ENCODE results near the gene LRRC52. TPM values are rescaled to one million over a fixed set of nuclear protein-coding genes. Genes with fewer than 3 reads are reported as not detected.

LRRC52 gene
- total RNA-seq, 3 donors from 2014 or later, result not detected

- Mint-ChIP-seq H3K4me1 (ENCODE audit: low read depth) (no peaks in the 10 kb centered on the region), H3K4me3 (no peak overlapping the region), H3K27me3 (ENCODE audit: low read depth) (peaks cover 43% of the 10 kb centered on the region), H3K36me3 (ENCODE audit: insufficient read depth) (no peaks in the 10 kb centered on the region), H3K9me3 (peaks cover 12% of the 10 kb centered on the region)
- DNase-seq, result no peak
- ATAC-seq, result no peak
Measured at GRCh38 chr1:165525708-165526107, 18.1 kb upstream of the LRRC52 start.

GRCh38 chr1:165527251-165528007, 16.4 kb upstream of the LRRC52 start:
- Mint-ChIP-seq H3K4me3 (no peak overlapping the region), H3K9me3 (peaks cover 2% of the 10 kb centered on the region), H3K36me3 (ENCODE audit: insufficient read depth) (no peaks in the 10 kb centered on the region), H3K27me3 (ENCODE audit: low read depth) (peaks cover 39% of the 10 kb centered on the region), H3K4me1 (ENCODE audit: low read depth) (no peaks in the 10 kb centered on the region)
- no peak for ATAC-seq
- DNase-seq, result no peak

GRCh38 chr1:165531021-165531420, 12.8 kb upstream of the LRRC52 start:
- no peaks in the 10 kb centered on the region for H3K4me1 Mint-ChIP-seq (ENCODE audit: low read depth)
- no peak overlapping the region for H3K4me3 Mint-ChIP-seq
- no peaks in the 10 kb centered on the region for H3K36me3 Mint-ChIP-seq (ENCODE audit: insufficient read depth)
- DNase-seq (no peak), ATAC-seq (no peak)
- H3K27me3 Mint-ChIP-seq (ENCODE audit: low read depth), result peaks cover 31% of the 10 kb centered on the region
- no peaks in the 10 kb centered on the region for H3K9me3 Mint-ChIP-seq

GRCh38 chr1:165532053-165532452, 11.7 kb upstream of the LRRC52 start:
- ATAC-seq, result no peak
- H3K4me3 Mint-ChIP-seq, result no peak overlapping the region
- peaks cover 26% of the 10 kb centered on the region for H3K27me3 Mint-ChIP-seq (ENCODE audit: low read depth)
- H3K36me3 Mint-ChIP-seq (ENCODE audit: insufficient read depth), result no peaks in the 10 kb centered on the region
- H3K4me1 Mint-ChIP-seq (ENCODE audit: low read depth), result no peaks in the 10 kb centered on the region
- DNase-seq, result no peak
- no peaks in the 10 kb centered on the region for H3K9me3 Mint-ChIP-seq

GRCh38 chr1:165533254-165533653, 10.5 kb upstream of the LRRC52 start:
- H3K4me3 Mint-ChIP-seq, result no peak overlapping the region
- no peak for DNase-seq
- peaks cover 22% of the 10 kb centered on the region for H3K27me3 Mint-ChIP-seq (ENCODE audit: low read depth)

GRCh38 chr1:165536016-165536415, 7.8 kb upstream of the LRRC52 start:
- H3K9me3 Mint-ChIP-seq, result no peaks in the 10 kb centered on the region
- no peak overlapping the region for H3K4me3 Mint-ChIP-seq
- H3K36me3 Mint-ChIP-seq (ENCODE audit: insufficient read depth), result no peaks in the 10 kb centered on the region
- no peak for ATAC-seq
- DNase-seq, result no peak
- peaks cover 29% of the 10 kb centered on the region for H3K27me3 Mint-ChIP-seq (ENCODE audit: low read depth)
- no peaks in the 10 kb centered on the region for H3K4me1 Mint-ChIP-seq (ENCODE audit: low read depth)

More at GRCh38 chr1:165533254-165533653, 10.5 kb upstream of the LRRC52 start:
- no peaks in the 10 kb centered on the region for H3K9me3 Mint-ChIP-seq
- no peak for ATAC-seq
- no peaks in the 10 kb centered on the region for H3K36me3 Mint-ChIP-seq (ENCODE audit: insufficient read depth)
- no peaks in the 10 kb centered on the region for H3K4me1 Mint-ChIP-seq (ENCODE audit: low read depth)

GRCh38 chr1:165537356-165538109, 6.3 kb upstream of the LRRC52 start:
- DNase-seq (no peak), ATAC-seq (no peak)
- Mint-ChIP-seq H3K4me1 (ENCODE audit: low read depth) (no peaks in the 10 kb centered on the region), H3K27me3 (ENCODE audit: low read depth) (peaks cover 26% of the 10 kb centered on the region), H3K9me3 (no peaks in the 10 kb centered on the region), H3K36me3 (ENCODE audit: insufficient read depth) (no peaks in the 10 kb centered on the region), H3K4me3 (no peak overlapping the region)

- DNase-seq (no peak), ATAC-seq (no peak)
- H3K36me3 Mint-ChIP-seq (ENCODE audit: insufficient read depth), result no peaks in the 10 kb centered on the region
- peaks cover 29% of the 10 kb centered on the region for H3K27me3 Mint-ChIP-seq (ENCODE audit: low read depth)
- no peak overlapping the region for H3K4me3 Mint-ChIP-seq
- H3K4me1 Mint-ChIP-seq (ENCODE audit: low read depth), result no peaks in the 10 kb centered on the region
- no peaks in the 10 kb centered on the region for H3K9me3 Mint-ChIP-seq
Measured at GRCh38 chr1:165539306-165539705, 4.5 kb upstream of the LRRC52 start.

- Mint-ChIP-seq H3K27me3 (ENCODE audit: low read depth) (peaks cover 34% of the 10 kb centered on the region), H3K4me3 (no peak overlapping the region)
Measured at GRCh38 chr1:165539908-165540307, 3.9 kb upstream of the LRRC52 start.

GRCh38 chr1:165542015-165542631, 1.7 kb upstream of the LRRC52 start:
- H3K36me3 Mint-ChIP-seq (ENCODE audit: insufficient read depth), result no peaks in the 10 kb centered on the region
- H3K4me3 Mint-ChIP-seq, result no peak overlapping the region
- no peak for DNase-seq
- H3K4me1 Mint-ChIP-seq (ENCODE audit: low read depth), result no peaks in the 10 kb centered on the region
- no peak for ATAC-seq
- H3K9me3 Mint-ChIP-seq, result no peaks in the 10 kb centered on the region
- peaks cover 37% of the 10 kb centered on the region for H3K27me3 Mint-ChIP-seq (ENCODE audit: low read depth)

More at GRCh38 chr1:165539908-165540307, 3.9 kb upstream of the LRRC52 start:
- no peaks in the 10 kb centered on the region for H3K9me3 Mint-ChIP-seq
- ATAC-seq, result no peak
- H3K4me1 Mint-ChIP-seq (ENCODE audit: low read depth), result no peaks in the 10 kb centered on the region
- H3K36me3 Mint-ChIP-seq (ENCODE audit: insufficient read depth), result no peaks in the 10 kb centered on the region
- DNase-seq, result no peak

- Mint-ChIP-seq H3K4me1 (ENCODE audit: low read depth) (no peaks in the 10 kb centered on the region), H3K9me3 (no peaks in the 10 kb centered on the region), H3K4me3 (no peak overlapping the region), H3K36me3 (ENCODE audit: insufficient read depth) (no peaks in the 10 kb centered on the region), H3K27me3 (ENCODE audit: low read depth) (peaks cover 36% of the 10 kb centered on the region)
- ATAC-seq (no peak), DNase-seq (no peak)
Measured at GRCh38 chr1:165542647-165543046, 1.2 kb upstream of the LRRC52 start.

- no peaks in the 10 kb centered on the region for H3K9me3 Mint-ChIP-seq
- no peak overlapping the region for H3K4me3 Mint-ChIP-seq
- ATAC-seq, result no peak
- no peak for DNase-seq
- no peaks in the 10 kb centered on the region for H3K36me3 Mint-ChIP-seq (ENCODE audit: insufficient read depth)
- H3K4me1 Mint-ChIP-seq (ENCODE audit: low read depth), result no peaks in the 10 kb centered on the region
- H3K27me3 Mint-ChIP-seq (ENCODE audit: low read depth), result peaks cover 34% of the 10 kb centered on the region
Measured at GRCh38 chr1:165544996-165545395, 1.2 kb downstream of the LRRC52 start.

GRCh38 chr1:165545974-165546373, 2.2 kb downstream of the LRRC52 start:
- ATAC-seq (no peak), DNase-seq (no peak)
- Mint-ChIP-seq H3K36me3 (ENCODE audit: insufficient read depth) (no peaks in the 10 kb centered on the region), H3K9me3 (no peaks in the 10 kb centered on the region), H3K4me1 (ENCODE audit: low read depth) (no peaks in the 10 kb centered on the region), H3K27me3 (ENCODE audit: low read depth) (peaks cover 29% of the 10 kb centered on the region), H3K4me3 (no peak overlapping the region)

GRCh38 chr1:165549973-165550372, 6.2 kb downstream of the LRRC52 start:
- Mint-ChIP-seq H3K36me3 (ENCODE audit: insufficient read depth) (no peaks in the 10 kb centered on the region), H3K9me3 (no peaks in the 10 kb centered on the region), H3K4me1 (ENCODE audit: low read depth) (no peaks in the 10 kb centered on the region), H3K4me3 (no peak overlapping the region), H3K27me3 (ENCODE audit: low read depth) (peaks cover 23% of the 10 kb centered on the region)
- ATAC-seq (no peak), DNase-seq (no peak)
